Natural killer cell treated with Interleukin-12 subunit alpha and Interleukin-12 subunit beta and Interleukin-15 and Interleukin-18, amount 100 ng/mL, for 72 hours (primary cell): ENCODE data around the gene BRD9. TPM values are rescaled to one million over a fixed set of nuclear protein-coding genes. Genes with fewer than 3 reads are reported as not detected.

Experiments
- ATAC-seq, 2 donors: fragments of 150-1000 bp; cut with Tn5 transposase in 1 of 2; sonication (Bioruptor Pico), chemical (Tn5 transposase) in 1 of 2; 2 replicates each; pipeline ENCODE4 v1.10.0; 2021
- DNase-seq: peaks from one replicate; pipeline ENCODE4 v3.0.0; 2022; ENCODE audit warnings: low spot score
- H3K27ac Mint-ChIP-seq, 2 donors: 1 replicate in 1 of 2; 2 replicates in 1 of 2; pipeline ENCODE4 v1.8.0; 2022; ENCODE audit warnings: mixed read lengths in 2 of 2, mild to moderate bottlenecking in 1 of 2, moderate library complexity in 1 of 2
- H3K27me3 Mint-ChIP-seq, 2 donors: 1 replicate in 1 of 2; 2 replicates in 1 of 2; pipeline ENCODE4 v1.8.0; 2022; ENCODE audit warnings: mixed read lengths in 2 of 2
- H3K36me3 Mint-ChIP-seq: one replicate; pipeline ENCODE4 v1.8.0; 2022; ENCODE audit warnings: mixed read lengths
- H3K4me1 Mint-ChIP-seq, 2 donors: 1 replicate in 1 of 2; 2 replicates in 1 of 2; pipeline ENCODE4 v1.8.0; 2022; ENCODE audit warnings: low read depth in 2 of 2, mixed read lengths in 2 of 2, mild to moderate bottlenecking in 1 of 2
- H3K4me3 Mint-ChIP-seq: one replicate; pipeline ENCODE4 v1.8.0; 2022; ENCODE audit warnings: mixed read lengths
- H3K9me3 Mint-ChIP-seq: 2 replicates; pipeline ENCODE4 v1.8.0; 2022; ENCODE audit warnings: mixed read lengths
- total RNA-seq, 2 donors: library from RNA; stranded (reverse); gene quantifications; one replicate each; pipeline ENCODE4 v1.2.3, GENCODE V29; 2022

The BRD9 gene
- total RNA-seq, 2 donors from 2014 or later = 52.7 to 136 TPM

- H3K4me1 Mint-ChIP-seq = no peaks in the 10 kb centered on the region
- H3K36me3 Mint-ChIP-seq = peaks cover 4% of the 10 kb centered on the region
- no peaks in the 10 kb centered on the region for H3K9me3 Mint-ChIP-seq
- no peak overlapping the region for H3K4me3 Mint-ChIP-seq
- ATAC-seq (no peak), DNase-seq (no peak)
- no peaks in the 10 kb centered on the region for H3K27me3 Mint-ChIP-seq
- H3K27ac Mint-ChIP-seq = no peak overlapping the region
Observed at GRCh38 chr5:903756-904096, 11.1 kb upstream of the BRD9 start.

GRCh38 chr5:902129-902916, 9.7 kb upstream of the BRD9 start:
- H3K27me3 Mint-ChIP-seq = no peaks in the 10 kb centered on the region
- no peak for DNase-seq
- no peaks in the 10 kb centered on the region for H3K9me3 Mint-ChIP-seq
- peaks cover 4% of the 10 kb centered on the region for H3K36me3 Mint-ChIP-seq
- no peak for ATAC-seq
- H3K4me1 Mint-ChIP-seq = no peaks in the 10 kb centered on the region
- H3K4me3 Mint-ChIP-seq = no peak overlapping the region
- no peak overlapping the region for H3K27ac Mint-ChIP-seq

DNA sequence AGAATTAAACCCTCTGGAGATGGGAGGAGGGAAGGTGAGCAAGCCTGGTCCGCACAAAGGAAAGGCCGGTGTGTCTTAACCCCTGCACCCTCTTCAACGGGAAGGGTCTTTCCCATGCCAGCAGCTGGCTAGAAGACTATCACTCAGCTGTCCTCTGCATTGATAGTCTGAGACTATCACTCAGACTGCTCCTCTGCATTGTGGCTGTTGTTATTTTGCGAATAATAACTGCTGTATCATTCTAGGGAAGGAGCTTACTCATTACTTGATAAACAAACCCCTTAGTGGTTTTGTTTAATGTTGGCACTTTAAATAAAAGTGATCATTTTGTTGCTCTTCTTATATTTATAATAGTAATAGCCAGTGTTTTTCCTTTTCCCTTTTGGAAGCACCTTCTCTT, 8.2 kb upstream of the BRD9 start:
- Mint-ChIP-seq H3K4me1 (no peaks in the 10 kb centered on the region), H3K27me3 (no peaks in the 10 kb centered on the region), H3K36me3 (peaks cover 9% of the 10 kb centered on the region), H3K27ac (no peak overlapping the region), H3K9me3 (no peaks in the 10 kb centered on the region), H3K4me3 (no peak overlapping the region)
- no peak for DNase-seq
- no peak for ATAC-seq

GRCh38 chr5:893711-894110, 1.1 kb upstream of the BRD9 start:
- DNase-seq (no peak), ATAC-seq (no peak)
- H3K4me1 Mint-ChIP-seq = peaks cover 5 to 6% of the 10 kb centered on the region in 2 donors
- no peak overlapping the region for H3K27ac Mint-ChIP-seq
- H3K4me3 Mint-ChIP-seq = peak overlapping the region; percentile 83
- no peaks in the 10 kb centered on the region for H3K27me3 Mint-ChIP-seq
- H3K36me3 Mint-ChIP-seq = peaks cover 11% of the 10 kb centered on the region
- no peaks in the 10 kb centered on the region for H3K9me3 Mint-ChIP-seq

GRCh38 chr5:893137-893506, 521 bp upstream of the BRD9 start:
- peaks cover 6 to 7% of the 10 kb centered on the region in 2 donors for H3K4me1 Mint-ChIP-seq
- peak overlapping the region; percentile 83 for H3K4me3 Mint-ChIP-seq
- H3K27ac Mint-ChIP-seq = no peak overlapping the region
- ATAC-seq = peak in 1 of 2 donors; percentile 55
- no peak for DNase-seq
- peaks cover 11% of the 10 kb centered on the region for H3K36me3 Mint-ChIP-seq
- no peaks in the 10 kb centered on the region for H3K27me3 Mint-ChIP-seq
- no peaks in the 10 kb centered on the region for H3K9me3 Mint-ChIP-seq

- Mint-ChIP-seq H3K36me3 (peaks cover 17% of the 10 kb centered on the region), H3K27ac (peak overlapping the region; percentile 70 to 73), H3K9me3 (no peaks in the 10 kb centered on the region), H3K4me1 (peaks cover 6 to 7% of the 10 kb centered on the region in 2 donors), H3K4me3 (peak overlapping the region; percentile 83), H3K27me3 (no peaks in the 10 kb centered on the region)
- no peak for DNase-seq
- ATAC-seq = peak; percentile 1 to 17
Observed at GRCh38 chr5:891837-892393, 686 bp downstream of the BRD9 start.

DNA sequence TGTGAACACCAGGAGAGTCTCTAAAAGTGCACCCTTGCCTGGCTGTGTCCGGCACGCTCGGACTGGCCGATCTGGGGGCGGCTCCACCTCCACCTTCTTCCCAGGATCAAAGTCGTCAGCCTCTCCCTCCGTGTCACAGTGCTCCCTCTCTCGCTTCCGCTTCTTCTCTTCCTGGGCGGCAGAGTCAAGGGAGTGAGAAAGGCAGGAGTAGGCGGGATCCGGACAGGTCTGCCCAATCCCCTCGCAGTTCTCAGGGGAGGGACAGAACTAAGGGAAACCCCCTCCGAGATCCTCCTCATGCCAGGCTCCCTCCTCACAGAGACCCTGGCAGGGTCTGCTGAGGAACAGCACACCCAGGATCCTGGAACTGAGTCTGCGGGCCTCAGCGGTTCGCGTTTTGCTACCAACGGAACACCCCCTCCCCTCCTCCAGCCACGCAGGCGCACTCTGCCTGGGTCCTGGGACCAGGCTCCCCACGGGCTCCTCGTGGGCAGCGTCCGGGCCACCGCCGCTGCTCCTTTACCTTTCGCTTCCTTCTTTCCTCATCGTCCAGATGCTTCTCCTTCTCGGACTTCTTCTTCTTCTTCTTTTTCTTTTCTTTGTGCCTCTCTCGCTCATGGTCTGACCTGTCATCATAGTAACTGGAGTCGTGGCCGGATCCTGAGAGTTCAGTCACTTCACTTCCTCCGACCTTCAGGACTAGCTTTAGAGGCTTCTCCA, 1.3 kb downstream of the BRD9 start:
- DNase-seq = no peak

DNA sequence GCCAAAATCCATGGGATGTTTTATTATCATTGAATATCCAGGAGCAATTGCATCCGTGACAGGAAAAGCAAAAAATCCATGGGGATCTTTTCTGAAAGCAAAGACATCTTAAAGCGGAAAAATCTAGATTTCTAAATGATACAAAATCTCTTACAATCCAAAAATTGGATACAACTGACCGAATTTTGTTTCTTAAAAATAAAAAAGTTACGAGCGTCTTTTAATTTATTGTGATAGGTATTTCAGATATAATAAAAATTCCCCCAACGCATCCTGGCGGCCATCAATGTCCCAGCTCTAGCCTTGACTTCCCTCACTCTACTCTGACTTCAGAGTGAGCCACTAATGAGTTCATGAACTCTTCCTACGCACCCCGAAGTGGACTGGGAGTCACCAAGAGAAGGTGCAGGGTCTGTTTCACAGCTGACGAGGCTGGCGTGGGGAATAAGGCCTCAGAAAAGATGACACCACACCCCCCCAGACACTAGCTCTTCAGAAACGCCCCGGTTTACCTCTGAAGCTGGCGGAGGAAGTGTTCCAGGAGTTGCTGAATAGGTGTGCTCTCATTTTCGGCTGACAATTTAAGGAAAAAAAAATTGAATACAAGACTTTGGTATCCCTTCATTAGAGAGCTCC, 3.4 kb downstream of the BRD9 start:
- ATAC-seq (no peak), DNase-seq (no peak)
- no peaks in the 10 kb centered on the region for H3K9me3 Mint-ChIP-seq
- H3K27ac Mint-ChIP-seq = no peak overlapping the region
- H3K36me3 Mint-ChIP-seq = peaks cover 13% of the 10 kb centered on the region
- H3K4me3 Mint-ChIP-seq = no peak overlapping the region
- H3K4me1 Mint-ChIP-seq = peaks cover 6 to 7% of the 10 kb centered on the region in 2 donors
- H3K27me3 Mint-ChIP-seq = no peaks in the 10 kb centered on the region

More for the DNA sequence above, 1.3 kb downstream of the BRD9 start:
- H3K27ac Mint-ChIP-seq = peak overlapping the region; percentile 70 to 73
- H3K27me3 Mint-ChIP-seq = no peaks in the 10 kb centered on the region
- no peaks in the 10 kb centered on the region for H3K9me3 Mint-ChIP-seq
- H3K4me3 Mint-ChIP-seq = peak overlapping the region; percentile 83
- peaks cover 13% of the 10 kb centered on the region for H3K36me3 Mint-ChIP-seq
- no peak for ATAC-seq
- H3K4me1 Mint-ChIP-seq = peaks cover 6 to 7% of the 10 kb centered on the region in 2 donors

- no peaks in the 10 kb centered on the region for H3K9me3 Mint-ChIP-seq
- no peaks in the 10 kb centered on the region for H3K27me3 Mint-ChIP-seq
- ATAC-seq = no peak
- H3K27ac Mint-ChIP-seq = no peak overlapping the region
- H3K4me1 Mint-ChIP-seq = peaks cover 7 to 10% of the 10 kb centered on the region in 2 donors
- no peak overlapping the region for H3K4me3 Mint-ChIP-seq
- no peak for DNase-seq
- peaks cover 13% of the 10 kb centered on the region for H3K36me3 Mint-ChIP-seq
Observed at GRCh38 chr5:888638-889035, 4.0 kb downstream of the BRD9 start.

DNA sequence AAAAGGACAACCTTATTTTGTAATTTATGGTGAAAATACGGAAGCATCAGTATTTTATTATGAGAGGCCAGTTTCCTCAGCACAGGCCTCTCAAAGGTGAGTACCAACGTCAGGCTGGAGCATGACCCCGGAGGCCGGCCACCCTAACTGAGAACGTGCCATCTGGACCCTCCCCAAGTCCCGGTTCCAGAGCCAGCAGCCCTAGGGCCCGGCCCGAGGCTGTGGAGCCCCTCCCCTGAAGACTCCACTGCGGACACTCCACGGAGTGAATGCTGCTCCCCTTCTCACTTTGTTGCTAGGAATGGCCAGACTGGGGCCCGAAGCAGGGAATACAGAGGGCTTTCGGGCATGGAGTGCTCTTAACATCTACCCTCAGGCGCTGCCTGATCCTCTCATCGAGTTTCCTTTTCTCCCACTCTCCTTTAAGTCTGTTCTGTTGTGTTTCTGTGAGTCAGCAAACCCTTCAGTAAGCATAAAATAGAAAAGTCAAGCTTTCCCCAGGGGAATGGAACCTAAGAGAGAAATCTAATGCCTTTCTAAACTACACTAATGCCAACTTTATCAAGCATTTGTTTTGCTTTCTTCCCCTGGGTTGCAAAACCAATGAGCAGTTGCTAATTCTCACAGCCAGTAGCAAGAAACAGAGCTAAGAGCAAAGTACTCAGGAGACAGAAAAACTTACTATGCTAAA, 4.5 kb downstream of the BRD9 start:
- no peak for DNase-seq
- peaks cover 12 to 16% of the 10 kb centered on the region in 2 donors for H3K4me1 Mint-ChIP-seq
- no peak overlapping the region for H3K27ac Mint-ChIP-seq
- H3K9me3 Mint-ChIP-seq = no peaks in the 10 kb centered on the region
- H3K27me3 Mint-ChIP-seq = no peaks in the 10 kb centered on the region
- peaks cover 17% of the 10 kb centered on the region for H3K36me3 Mint-ChIP-seq
- H3K4me3 Mint-ChIP-seq = no peak overlapping the region
- ATAC-seq = no peak

DNA sequence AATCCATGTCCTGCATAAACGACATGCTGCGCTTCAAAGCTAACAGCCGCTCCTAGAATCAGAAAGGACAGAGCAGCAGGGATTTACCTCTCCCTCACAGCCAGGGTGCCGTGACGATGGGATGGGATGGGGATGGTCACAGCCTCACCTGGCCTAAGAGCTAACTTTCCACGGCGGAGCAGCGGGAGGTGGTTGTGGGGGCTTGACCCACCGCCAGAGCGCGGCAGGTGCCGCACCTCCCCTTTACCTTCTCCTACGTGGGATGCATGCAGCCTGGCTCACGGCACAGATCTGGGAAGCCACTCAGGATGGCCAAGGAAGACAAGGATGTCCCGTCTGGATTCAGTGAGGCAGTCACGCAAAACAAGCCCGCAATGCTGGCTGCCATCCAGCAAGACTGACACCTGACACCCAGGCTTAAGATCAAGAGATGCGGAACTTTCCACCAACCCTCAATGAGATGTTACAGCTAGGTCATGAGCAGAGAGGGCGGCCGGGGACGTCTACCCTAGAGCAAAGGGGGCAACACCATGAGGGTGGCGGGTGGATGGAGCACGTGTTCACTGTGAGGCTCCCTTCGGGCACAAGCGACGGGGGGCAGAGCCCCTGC, 5.8 kb downstream of the BRD9 start:
- Mint-ChIP-seq H3K27me3 (no peaks in the 10 kb centered on the region), H3K36me3 (peaks cover 29% of the 10 kb centered on the region), H3K27ac (no peak overlapping the region), H3K9me3 (peaks cover 10% of the 10 kb centered on the region), H3K4me1 (peaks cover 24 to 28% of the 10 kb centered on the region in 2 donors), H3K4me3 (no peak overlapping the region)
- DNase-seq (no peak), ATAC-seq (no peak)

DNA sequence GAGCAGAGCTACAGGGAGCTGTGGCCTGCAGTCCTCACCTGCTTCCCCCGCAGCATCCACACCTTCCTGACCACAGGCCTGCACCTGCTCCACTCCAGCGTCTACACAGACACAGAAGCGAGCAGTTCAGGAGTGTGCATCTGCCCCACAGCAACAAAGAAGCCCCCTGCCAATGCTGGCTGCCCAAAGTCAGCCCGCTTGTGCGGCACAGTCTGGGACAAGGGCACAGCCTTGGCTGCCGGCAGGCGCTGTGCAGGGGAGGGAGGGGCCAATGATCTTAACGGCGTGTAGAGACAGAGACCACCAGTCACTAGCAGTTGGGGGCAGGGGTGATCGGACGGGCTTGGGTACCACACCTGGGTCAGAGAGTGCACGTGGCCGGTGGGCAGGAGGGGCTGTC, 6.6 kb downstream of the BRD9 start:
- Mint-ChIP-seq H3K27me3 (no peaks in the 10 kb centered on the region), H3K4me3 (no peak overlapping the region)

GRCh38 chr5:885529-885928, 7.1 kb downstream of the BRD9 start:
- H3K27me3 Mint-ChIP-seq = no peaks in the 10 kb centered on the region
- H3K27ac Mint-ChIP-seq = no peak overlapping the region
- H3K4me1 Mint-ChIP-seq = peaks cover 25 to 30% of the 10 kb centered on the region in 2 donors
- H3K9me3 Mint-ChIP-seq = peaks cover 10% of the 10 kb centered on the region
- ATAC-seq = no peak
- DNase-seq = no peak
- no peak overlapping the region for H3K4me3 Mint-ChIP-seq
- H3K36me3 Mint-ChIP-seq = peaks cover 23% of the 10 kb centered on the region

More for the DNA sequence above, 6.6 kb downstream of the BRD9 start:
- Mint-ChIP-seq H3K36me3 (peaks cover 23% of the 10 kb centered on the region), H3K4me1 (peaks cover 25 to 30% of the 10 kb centered on the region in 2 donors), H3K9me3 (peaks cover 10% of the 10 kb centered on the region), H3K27ac (no peak overlapping the region)
- no peak for DNase-seq
- ATAC-seq = no peak
